HL-60/S4 (cell line): ENCODE measurements around the gene CCNJL.
"Not testable (repeated sequence)": the region's sequence is repeated elsewhere in the genome, so short reads cannot be mapped to it uniquely, and the experiment has no call there.

Experiments used
- in situ Hi-C: fragments of 300-500 bp; cut with MboI; formaldehyde crosslinking; loops from 2 replicates; pipeline ENCODE4 v1.14.3; 2022; ENCODE audit warnings: low sequenced_read_pairs

The CCNJL gene

GRCh38 chr5:160266752-160267345 is 45.5 kb downstream of the CCNJL start:
- in situ Hi-C loops: no loop called here

- in situ Hi-C loops: no loop called here
Measured at GRCh38 chr5:160266044-160266443, 46.3 kb downstream of the CCNJL start.

DNA sequence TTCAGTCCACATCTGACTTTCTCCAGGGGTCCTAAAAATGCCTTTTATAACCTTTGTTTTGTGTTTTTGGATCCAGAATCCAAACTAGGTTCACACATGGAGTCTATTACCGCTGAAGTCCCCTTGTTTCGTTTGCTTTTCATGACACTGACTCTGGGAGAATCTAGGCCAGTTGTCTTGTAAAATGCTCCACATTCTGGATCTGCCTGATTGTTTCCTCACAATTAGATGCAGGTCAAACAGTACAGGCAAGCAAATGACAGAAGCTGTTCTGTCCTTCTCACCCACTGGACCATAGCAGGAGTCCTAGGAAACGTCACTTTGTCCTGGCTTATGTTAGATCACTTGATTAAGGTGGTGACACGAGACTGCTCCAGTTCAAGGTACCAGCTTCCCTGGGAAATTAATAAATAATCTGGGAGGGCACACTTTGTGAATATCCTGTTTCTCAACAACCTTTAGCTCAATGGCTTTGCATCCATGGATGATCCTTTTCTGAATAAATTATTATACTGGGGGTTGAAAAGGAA is 49.0 kb downstream of the CCNJL start:
- in situ Hi-C loops: no loop called here

GRCh38 chr5:160262151-160263074 is 50.0 kb downstream of the CCNJL start:
- in situ Hi-C loops: no loop called here

GRCh38 chr5:160260881-160261815 is 51.2 kb downstream of the CCNJL start:
- in situ Hi-C loops: no loop called here

DNA sequence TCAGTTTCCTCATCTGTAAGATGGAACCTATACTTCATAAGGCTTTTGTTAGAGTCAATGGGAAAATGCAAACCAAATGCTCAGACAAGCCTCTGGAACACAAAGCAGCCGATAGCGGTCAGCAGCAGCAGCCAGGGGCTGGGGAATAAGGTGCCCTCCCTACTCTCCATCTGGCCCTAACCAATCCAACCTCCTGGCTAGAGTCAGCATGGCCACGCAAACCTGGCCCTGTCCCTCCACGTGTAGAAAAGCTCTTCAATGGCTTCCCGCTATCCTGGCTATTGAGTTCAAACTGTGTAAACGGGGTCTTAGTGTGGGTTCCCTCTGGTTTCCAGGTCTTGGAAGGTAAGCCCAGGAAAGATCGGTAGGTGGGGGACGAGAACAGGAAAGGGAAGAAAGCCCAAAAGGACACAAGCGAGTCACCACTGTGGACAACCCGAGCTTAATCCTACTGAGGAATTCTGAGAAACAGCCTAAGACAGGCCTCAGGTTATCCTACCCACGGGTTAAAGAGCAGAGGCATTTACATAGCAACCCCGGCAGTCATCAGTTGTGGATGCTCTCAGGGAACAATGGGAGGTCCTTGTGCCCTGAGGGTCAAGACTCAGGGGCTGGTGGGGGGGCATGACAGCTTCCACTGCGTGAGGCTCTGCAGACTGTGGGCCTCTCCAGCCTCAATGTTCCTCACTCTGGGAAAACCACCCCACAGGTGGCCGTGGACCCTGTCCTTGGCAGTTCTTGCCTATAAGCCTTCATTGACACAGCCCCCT is 52.2 kb downstream of the CCNJL start:
- in situ Hi-C loops: no loop called here

DNA sequence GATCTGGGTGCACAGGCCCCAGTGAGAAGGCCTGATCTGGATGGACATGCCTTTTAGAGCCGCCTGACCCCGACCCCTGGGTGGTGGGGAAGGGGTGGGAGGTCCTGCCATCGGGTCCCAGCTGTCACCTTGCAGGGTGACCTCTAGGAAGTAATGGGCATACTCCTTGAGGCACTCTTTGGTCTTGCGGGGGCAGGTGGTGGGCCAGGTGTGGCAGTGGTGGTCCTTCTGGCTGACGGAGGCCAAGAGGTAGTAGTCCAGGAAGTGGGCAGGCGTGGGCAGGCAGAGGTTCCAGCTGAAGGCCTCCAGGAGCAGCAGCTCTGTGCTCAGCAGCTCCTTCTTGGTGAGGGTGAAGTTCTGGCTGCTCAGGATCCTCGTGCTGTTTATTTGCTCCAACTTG is 53.0 kb downstream of the CCNJL start:
- in situ Hi-C loops: no loop called here

DNA sequence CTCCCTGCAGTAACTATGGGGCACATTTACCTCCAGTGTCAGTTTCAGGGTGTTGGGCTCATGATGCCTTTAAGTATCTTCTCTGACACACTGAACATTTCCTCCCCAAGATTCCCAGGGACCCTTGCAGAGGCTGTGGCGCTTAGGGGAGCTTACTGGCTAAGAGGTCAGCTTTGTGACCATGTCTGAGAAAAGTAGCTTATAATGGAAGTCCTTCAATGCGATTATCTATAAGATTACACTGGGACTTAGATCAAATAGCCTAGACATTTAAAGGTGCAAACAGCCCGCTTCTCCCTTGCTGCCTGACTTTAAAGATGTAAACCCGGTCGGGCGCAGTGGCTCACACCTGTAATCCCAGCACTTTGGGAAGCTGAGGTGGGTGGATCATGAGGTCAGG is 57.7 kb downstream of the CCNJL start:
- in situ Hi-C loops: no loop called here

GRCh38 chr5:160253441-160253840 is 58.9 kb downstream of the CCNJL start:
- in situ Hi-C loops: no loop called here

GRCh38 chr5:160252916-160253315 is 59.4 kb downstream of the CCNJL start:
- in situ Hi-C loops: no loop called here

DNA sequence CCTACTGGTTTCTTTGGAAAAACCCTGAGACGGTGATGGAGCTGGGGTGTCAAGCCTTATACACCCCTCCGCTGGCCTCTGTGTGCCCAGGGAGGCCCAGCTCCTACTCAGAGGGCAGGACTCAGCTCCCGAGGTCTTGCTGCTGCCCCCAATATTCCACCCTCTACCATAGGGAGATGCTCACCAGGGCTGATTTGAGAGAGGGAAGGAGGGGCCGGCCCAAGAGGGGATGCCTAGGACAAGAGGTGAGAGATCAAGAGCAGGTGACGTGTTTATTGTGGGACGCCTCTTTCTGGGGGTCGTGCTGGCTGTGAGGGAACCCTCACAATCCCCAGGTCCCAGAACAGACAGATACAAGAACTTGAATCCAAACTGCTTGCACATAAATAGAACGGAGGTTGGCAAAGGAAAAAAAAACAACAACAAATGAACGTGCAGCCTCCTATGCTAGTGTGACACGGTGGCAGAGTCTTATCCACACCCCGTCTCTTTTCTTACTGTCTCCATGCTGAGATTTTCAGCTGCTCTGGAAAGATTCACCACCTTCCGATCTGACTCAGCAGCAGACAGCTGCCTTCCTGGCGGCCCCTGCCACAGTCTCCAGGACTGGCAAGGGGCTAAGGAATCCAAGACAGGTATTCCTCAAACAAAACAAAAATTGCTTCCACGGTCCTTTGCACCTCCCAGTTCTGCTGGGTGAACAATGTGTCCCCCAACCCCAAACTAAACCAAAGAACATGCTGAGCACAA is 60.8 kb downstream of the CCNJL start:
- in situ Hi-C loops: no loop called here

DNA sequence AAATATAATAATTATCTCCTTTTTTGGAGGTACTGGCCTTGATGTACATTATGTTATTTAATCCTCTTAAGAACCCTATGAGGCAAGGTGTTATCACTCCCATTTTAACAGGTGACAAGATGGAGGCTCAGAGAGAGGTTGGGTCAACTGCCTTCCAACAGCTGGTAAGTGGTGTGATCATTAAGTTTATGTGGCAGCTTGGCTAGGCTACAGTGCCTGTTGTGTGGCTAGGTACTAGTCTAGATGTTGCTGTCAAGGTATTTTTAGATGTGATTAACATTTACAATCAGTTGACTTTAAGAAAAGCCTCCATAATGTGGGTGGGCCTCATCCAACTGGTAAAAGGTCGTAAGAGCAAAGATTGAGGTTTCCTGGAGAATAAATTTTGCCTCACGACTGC is 61.5 kb downstream of the CCNJL start:
- in situ Hi-C loops: no loop called here

DNA sequence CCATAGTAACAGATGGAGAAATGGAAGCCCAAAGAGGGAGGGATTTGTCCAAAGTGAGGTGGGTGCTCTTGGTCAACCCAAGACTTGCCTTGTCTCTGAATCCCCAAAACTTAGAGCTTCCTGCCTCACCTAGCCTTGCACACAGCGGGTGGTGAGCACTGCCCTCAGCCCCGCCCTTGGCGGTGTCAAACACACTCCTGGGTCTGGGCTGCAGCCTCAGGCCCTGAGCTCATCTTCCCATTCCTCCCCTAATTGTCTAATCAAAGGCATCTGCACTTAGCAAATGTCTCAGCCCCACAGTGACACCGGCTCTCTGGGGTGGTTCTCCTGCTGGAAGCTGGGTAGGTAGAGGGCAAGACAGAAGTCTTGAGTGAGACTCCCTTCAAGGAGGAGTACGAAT is 62.1 kb downstream of the CCNJL start:
- in situ Hi-C loops: no loop called here

DNA sequence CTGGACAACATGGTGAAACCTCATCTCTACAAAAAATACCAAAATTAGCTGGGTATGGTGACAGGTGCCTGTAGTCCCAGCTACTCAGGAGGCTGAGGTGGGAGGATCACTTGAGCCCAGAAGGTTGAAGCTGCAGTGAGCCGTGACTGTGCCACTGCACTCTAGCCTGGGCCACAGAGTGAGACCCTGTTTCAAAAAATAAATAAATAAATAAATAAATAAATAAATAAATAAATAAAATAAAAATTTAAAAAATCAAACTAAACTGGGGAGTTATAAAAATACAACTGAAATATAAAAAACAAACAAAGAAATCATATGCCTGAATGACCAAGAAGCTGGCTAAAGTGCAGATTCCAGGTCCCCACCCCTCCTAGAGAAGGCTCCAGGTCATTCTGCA is 62.8 kb downstream of the CCNJL start:
- in situ Hi-C loops: not testable (repeated sequence)

DNA sequence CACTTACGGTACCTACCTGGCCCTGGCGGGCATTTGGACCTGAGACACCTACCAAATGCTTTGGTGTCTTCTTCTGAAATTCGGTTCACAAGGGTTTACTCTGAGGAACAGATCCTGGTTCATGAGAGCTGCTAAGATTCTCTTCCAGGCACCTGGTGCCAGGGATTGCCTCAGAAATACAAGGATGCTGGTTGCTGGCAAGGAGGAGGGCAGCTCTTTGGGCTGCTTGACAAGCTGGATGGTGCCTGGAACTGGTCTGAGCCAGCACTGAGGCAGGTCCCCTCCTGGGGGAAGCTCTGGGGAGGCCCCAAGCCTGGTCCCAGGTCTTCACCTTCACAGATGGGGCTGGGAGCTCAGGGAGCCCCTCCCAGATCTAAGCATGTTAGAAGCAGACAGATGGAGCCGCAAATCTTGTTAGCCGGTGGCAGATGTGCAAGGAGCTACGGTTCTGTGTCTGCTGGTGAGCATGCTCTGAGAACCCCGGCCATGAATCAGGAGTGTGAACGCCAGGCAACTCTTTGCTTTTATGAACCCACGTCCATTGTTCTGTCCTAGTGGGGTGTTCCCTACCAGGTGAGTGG is 66.8 kb downstream of the CCNJL start:
- in situ Hi-C loops: no loop called here

- in situ Hi-C loops: no loop called here
Measured at GRCh38 chr5:160242145-160242544, 70.2 kb downstream of the CCNJL start.

DNA sequence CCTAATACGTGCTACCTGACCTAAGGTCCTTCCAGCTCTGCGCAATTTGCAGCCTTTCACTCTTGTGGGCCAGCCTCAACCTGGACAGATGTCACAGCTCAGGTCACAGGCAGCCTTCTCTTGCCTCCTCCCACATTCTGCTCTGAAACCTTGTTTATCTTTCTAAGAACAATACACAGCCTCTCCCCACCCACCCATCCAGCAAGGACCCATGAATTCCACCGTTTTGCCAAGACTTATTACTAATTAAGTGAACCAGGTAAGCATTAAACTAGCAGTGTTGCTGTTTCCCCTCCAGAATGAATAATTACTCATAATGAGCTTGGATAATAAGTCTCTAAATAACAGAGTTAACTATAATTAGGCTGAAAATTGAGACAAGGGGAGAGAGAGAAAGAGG is 72.0 kb downstream of the CCNJL start:
- in situ Hi-C loops: no loop called here

- in situ Hi-C loops: no loop called here
Measured at GRCh38 chr5:160237571-160238093, 74.7 kb downstream of the CCNJL start.

- in situ Hi-C loops: no loop called here
Measured at GRCh38 chr5:160235731-160236130, 76.6 kb downstream of the CCNJL start.
